H1 (cell line): ENCODE measurements around the gene MAPK8IP3. TPM values are rescaled to one million over a fixed set of nuclear protein-coding genes. Genes with fewer than 3 reads are reported as not detected.

Experiments
- CTCF ChIA-PET: fragments of 300-600 bp; sonication (Branson Sonifier 250); formaldehyde crosslinking; loops from one replicate; lab custom pipeline; 2021; ENCODE audit not compliant: partially characterized antibody; lab: Charles Lee
- POLR2A ChIA-PET: fragments of 300-600 bp; sonication (Branson Sonifier 250); formaldehyde crosslinking; loops from one replicate; lab custom pipeline; 2021; ENCODE audit warnings: inconsistent platforms; ENCODE audit not compliant: partially characterized antibody; lab: Charles Lee
- DNase-seq, 2 experiments: peaks; one replicate each; pipeline versions ENCODE4 v3.0.0 to v3.0.0-alpha.2; 2010 to 2022; ENCODE audit warnings: low spot score in 2 of 2, low read depth in 1 of 2, mixed read lengths in 1 of 2
- FAIRE-seq: peaks from 2 replicates; lab custom pipeline; 2011; peaks lifted over from hg19 to GRCh38; lab: Jason Lieb, UNC
- H2AFZ ChIP-seq: 2 replicates; pipeline ENCODE4 v1.8.1; 2012; ENCODE audit warnings: low read length, inconsistent platforms
- H2AK5ac ChIP-seq: 2 replicates; pipeline ENCODE4 v1.6.1; 2013; ENCODE audit warnings: low read depth, low read length
- H2BK120ac ChIP-seq: replicated peaks from 2 replicates; pipeline ENCODE3; 2013; ENCODE audit warnings: low read depth, low read length, inconsistent platforms
- H2BK12ac ChIP-seq: 2 replicates; pipeline ENCODE4 v1.6.1; 2013; ENCODE audit warnings: low read depth, low read length
- H2BK15ac ChIP-seq: 2 replicates; pipeline ENCODE4 v1.6.1; 2013; ENCODE audit warnings: low read length
- H2BK20ac ChIP-seq: 2 replicates; pipeline ENCODE4 v1.6.1; 2013; ENCODE audit warnings: low read length
- H2BK5ac ChIP-seq: 2 replicates; pipeline ENCODE4 v1.6.1; 2013; ENCODE audit warnings: low read depth, low read length
- H3K14ac ChIP-seq: 2 replicates; pipeline ENCODE4 v1.6.1; 2013; ENCODE audit warnings: inconsistent platforms; ENCODE audit not compliant: insufficient read length
- H3K18ac ChIP-seq: 2 replicates; pipeline ENCODE4 v1.6.1; 2013; ENCODE audit warnings: low read length; ENCODE audit errors: extremely low read depth
- H3K23ac ChIP-seq: 2 replicates; pipeline ENCODE4 v1.6.1; 2013; ENCODE audit warnings: inconsistent platforms; ENCODE audit not compliant: insufficient read length
- H3K23me2 ChIP-seq: 2 replicates; pipeline ENCODE4 v1.6.1; 2013; ENCODE audit warnings: low read depth, low read length
- H3K27ac ChIP-seq: 2 replicates; pipeline ENCODE4 v1.6.1; 2011; ENCODE audit warnings: low read depth, low read length, inconsistent platforms
- H3K27me3 ChIP-seq, 4 experiments: replicated peaks in 1 of 4; 1 replicate in 1 of 4; 2 replicates in 3 of 4; pipeline versions ENCODE4 v1.6.1 to v1.8.1; 2011 to 2013; ENCODE audit warnings: low read length in 3 of 4, mild to moderate bottlenecking in 3 of 4, inconsistent platforms in 2 of 4, mixed read lengths in 2 of 4, moderate library complexity in 1 of 4; ENCODE audit not compliant: control insufficient read depth in 3 of 4, insufficient read depth in 3 of 4; ENCODE audit errors: extremely low read depth in 1 of 4
- H3K36me3 ChIP-seq, 4 experiments: 2 replicates each; pipeline versions ENCODE4 v1.6.1 to v1.8.1; 2011 to 2013; ENCODE audit warnings: mild to moderate bottlenecking in 4 of 4, low read length in 3 of 4, moderate library complexity in 2 of 4, control low read depth in 1 of 4, inconsistent platforms in 1 of 4; ENCODE audit not compliant: insufficient read depth in 4 of 4, control insufficient read depth in 2 of 4
- H3K4ac ChIP-seq: replicated peaks from 2 replicates; pipeline ENCODE3; 2013; ENCODE audit warnings: low read length, low read depth, mixed read lengths, inconsistent platforms; ENCODE audit not compliant: insufficient read length
- H3K4me1 ChIP-seq, 4 experiments: replicated peaks in 1 of 4; 1 replicate in 1 of 4; 2 replicates in 3 of 4; pipeline versions ENCODE4 v1.6.1 to v1.8.1; 2011 to 2013; ENCODE audit warnings: low read length in 3 of 4, inconsistent platforms in 2 of 4, mixed read lengths in 1 of 4; ENCODE audit not compliant: insufficient read depth in 4 of 4, control insufficient read depth in 3 of 4
- H3K4me2 ChIP-seq, 2 experiments: 2 replicates each; pipeline versions ENCODE4 v1.6.1 to v1.8.1; 2011 to 2013; ENCODE audit warnings: low read depth in 2 of 2, low read length in 2 of 2, control low read depth in 1 of 2, inconsistent platforms in 1 of 2, mild to moderate bottlenecking in 1 of 2; ENCODE audit not compliant: insufficient read depth in 1 of 2
- H3K4me3 ChIP-seq, 4 experiments: fragments of 200-600, 300-600 bp in 1 of 4; sonication (generic), shearing (Covaris generic), sonication (Bioruptor Twin) in 1 of 4; 2 replicates each; pipeline versions ENCODE4 v1.5.1 to v1.8.1; 2011 to 2016; ENCODE audit warnings: low read length in 4 of 4, low read depth in 3 of 4, control low read depth in 2 of 4, inconsistent platforms in 2 of 4, mild to moderate bottlenecking in 2 of 4, mixed read lengths in 1 of 4, moderate library complexity in 1 of 4; ENCODE audit not compliant: insufficient read depth in 2 of 4; ENCODE audit errors: extremely low read depth in 1 of 4
- H3K56ac ChIP-seq: replicated peaks from 2 replicates; pipeline ENCODE3; 2013; ENCODE audit warnings: low read depth, mild to moderate bottlenecking, mixed read lengths, low read length, inconsistent platforms; ENCODE audit not compliant: insufficient read length
- H3K79me1 ChIP-seq: 2 replicates; pipeline ENCODE4 v1.6.1; 2013; ENCODE audit warnings: low read depth, low read length, control low read depth
- H3K79me2 ChIP-seq, 2 experiments: 2 replicates each; pipeline versions ENCODE4 v1.6.1 to v1.8.1; 2012 to 2013; ENCODE audit warnings: low read length in 2 of 2, mild to moderate bottlenecking in 2 of 2, inconsistent platforms in 1 of 2; ENCODE audit not compliant: insufficient read depth in 2 of 2, control insufficient read depth in 1 of 2
- H3K9ac ChIP-seq, 4 experiments: replicated peaks in 1 of 4; 1 replicate in 1 of 4; 2 replicates in 3 of 4; pipeline versions ENCODE4 v1.6.1 to v1.8.1; 2011 to 2013; ENCODE audit warnings: low read depth in 3 of 4, low read length in 3 of 4, control low read depth in 2 of 4, mild to moderate bottlenecking in 2 of 4, moderate library complexity in 2 of 4, inconsistent platforms in 1 of 4; ENCODE audit errors: extremely low read depth in 1 of 4
- H3K9me3 ChIP-seq, 2 experiments: 2 replicates each; pipeline versions ENCODE4 v1.6.1 to v1.8.1; 2012 to 2013; ENCODE audit warnings: mild to moderate bottlenecking in 2 of 2, moderate library complexity in 2 of 2, control low read depth in 1 of 2, inconsistent platforms in 1 of 2, low read depth in 1 of 2, low read length in 1 of 2, mixed read lengths in 1 of 2; ENCODE audit not compliant: insufficient read depth in 2 of 2
- H4K20me1 ChIP-seq, 2 experiments: replicated peaks in 1 of 2; 2 replicates each; pipeline versions ENCODE3 to v1.8.1; 2011 to 2013; ENCODE audit warnings: inconsistent platforms in 2 of 2, low read length in 2 of 2, mild to moderate bottlenecking in 1 of 2; ENCODE audit not compliant: insufficient read depth in 2 of 2, control insufficient read depth in 1 of 2
- H4K5ac ChIP-seq: 2 replicates; pipeline ENCODE4 v1.6.1; 2013; ENCODE audit warnings: low read length, low read depth, mixed read lengths, inconsistent platforms; ENCODE audit not compliant: insufficient read length
- H4K8ac ChIP-seq: 2 replicates; pipeline ENCODE4 v1.8.0; 2013; ENCODE audit warnings: mild to moderate bottlenecking, moderate library complexity, low read length, inconsistent platforms; ENCODE audit not compliant: insufficient read depth; ENCODE audit errors: extremely low read depth
- H4K91ac ChIP-seq: replicated peaks from 2 replicates; pipeline ENCODE3; 2013; ENCODE audit warnings: low read length, mixed read lengths, inconsistent platforms; ENCODE audit not compliant: insufficient read length
- ATF2 ChIP-seq: IDR thresholded peaks from 2 replicates; pipeline ENCODE4 v1.6.1; 2012; ENCODE audit warnings: low read length, inconsistent platforms
- BRCA1 ChIP-seq: IDR thresholded peaks from 2 replicates; pipeline ENCODE4 v1.6.1; 2012; ENCODE audit warnings: low read depth, low read length, improper control_type of control experiment
- CHD2 ChIP-seq: IDR thresholded peaks from 2 replicates; pipeline ENCODE4 v1.6.1; 2012; ENCODE audit warnings: low read length, improper control_type of control experiment
- EGR1 ChIP-seq: IDR thresholded peaks from 2 replicates; pipeline ENCODE4 v1.6.1; 2011; ENCODE audit warnings: low read depth, low read length, borderline replicate concordance
- JUND ChIP-seq: IDR thresholded peaks from 2 replicates; pipeline ENCODE4 v1.6.1; 2011; ENCODE audit warnings: mild to moderate bottlenecking, improper control_type of control experiment, low read length
- NANOG ChIP-seq: IDR thresholded peaks from 2 replicates; pipeline ENCODE4 v1.6.1; 2011; ENCODE audit warnings: low read length, low read depth, mild to moderate bottlenecking, inconsistent platforms; ENCODE audit not compliant: insufficient read depth, poor library complexity, severe bottlenecking
- RAD21 ChIP-seq, 2 experiments: IDR thresholded peaks in 1 of 2; conservative IDR thresholded peaks in 1 of 2; 2 replicates each; pipeline ENCODE4 v1.6.1; 2011; ENCODE audit warnings: low read depth in 2 of 2, low read length in 2 of 2, improper control_type of control experiment in 1 of 2, inconsistent platforms in 1 of 2, mild to moderate bottlenecking in 1 of 2, moderate library complexity in 1 of 2
- SIX5 ChIP-seq: IDR thresholded peaks from 2 replicates; pipeline ENCODE4 v1.6.1; 2011; ENCODE audit warnings: mild to moderate bottlenecking, low read depth, low read length
- TAF7 ChIP-seq: optimal IDR thresholded peaks from 2 replicates; pipeline ENCODE3; 2011; ENCODE audit warnings: low read depth, mild to moderate bottlenecking, inconsistent platforms, low read length, moderate library complexity, borderline replicate concordance
- TCF12 ChIP-seq: IDR thresholded peaks from 2 replicates; pipeline ENCODE4 v1.6.1; 2011; ENCODE audit warnings: low read depth, mild to moderate bottlenecking, low read length
- TEAD4 ChIP-seq: IDR thresholded peaks from 2 replicates; pipeline ENCODE4 v1.6.1; 2012; ENCODE audit warnings: low read depth, low read length, inconsistent platforms, mixed read lengths
- WGBS, 2 experiments: shearing (Covaris generic) in 1 of 2; methylation state at CpG; one replicate each; pipeline versions ENCODE4 v1.1.6 to v1.1.7; 2013 to 2015; ENCODE audit warnings: low lambda C conversion rate in 2 of 2, mixed read lengths in 2 of 2, inconsistent platforms in 1 of 2, low coverage in 1 of 2, missing lambda C conversion rate in 1 of 2; ENCODE audit not compliant: insufficient replicate concordance in 2 of 2, insufficient coverage in 1 of 2, insufficient read length in 1 of 2; ENCODE audit errors: extremely low coverage in 1 of 2, missing lambda C conversion rate in 1 of 2; 5-methylcytosine and 5-hydroxymethylcytosine counted together
- polyA plus RNA-seq, 7 experiments: library from polyadenylated mRNA; depleted of rRNA in 3 of 7; stranded (reverse) in 5 of 7; unstranded in 2 of 7; fragments of >200 nt in 5 of 7; fragments of 200-250 nt in 2 of 7; gene quantifications; 1 replicate in 5 of 7; 2 replicates in 1 of 7; 4 replicates in 1 of 7; pipeline versions ENCODE4 v1.2.1 to v1.2.3, GENCODE V29; 2011 to 2013; ENCODE audit warnings: missing spikeins in 2 of 7, mixed read lengths in 2 of 7
- total RNA-seq: library from RNA; stranded (reverse); fragmentation: NEBNext Ultra II Directional; extraction: Animal tissue kit (Norgen Biotek cat#: 25700); gene quantifications from 2 replicates; pipeline ENCODE4 v1.2.1, GENCODE V29; 2021
- TF ChIP-seq, protein P1 (sequence below): IDR thresholded peaks from 2 replicates; pipeline ENCODE4 v1.6.1; 2012; ENCODE audit warnings: inconsistent platforms

The MAPK8IP3 gene
- total and polyA plus RNA-seq, 2 of the 8 experiments (the other 6 are each of a cell fraction or from before 2014, with no cell fraction given): 16.9 to 43.4 TPM

GRCh38 chr16:1677339-1677738, 28.7 kb upstream of the MAPK8IP3 start:
- 82% methylated on average over 18 of the region's 18 CpGs; no CpG with 5 or more reads in 1 of the 2 experiments for WGBS, 2 experiments
- no peak overlapping the region for H3K9ac ChIP-seq
- H2BK12ac ChIP-seq: no peak overlapping the region
- H2AFZ ChIP-seq: no peak overlapping the region
- H3K23ac ChIP-seq: no peak overlapping the region
- no peak overlapping the region for H2BK120ac ChIP-seq
- no peak overlapping the region for H3K4ac ChIP-seq
- H4K8ac ChIP-seq: no peak overlapping the region; the same call in 1 of the 2 replicates
- peaks cover 0 to 10% (median 2%) of the 10 kb centered on the region in 4 experiments; a peak in 4 of 7 replicates for H3K4me1 ChIP-seq
- ChIA-PET CTCF (interaction anchor here (1.0 to 1.8 kb wide), 6 partner anchors 12 to 81 kb away, joined by 3 to 7 read pairs (median 4); no protein-coding TSS in a partner anchor), POLR2A (interaction anchor here (1.0 to 4.0 kb wide), 15 partner anchors 11 to 184 kb away, joined by 3 to 34 read pairs (median 5); partner anchors contain the start of genes EME2, FAHD1, MAPK8IP3 and MRPS34)
- H4K20me1 ChIP-seq: peaks cover 7 to 26% of the 10 kb centered on the region in 2 experiments
- no peak overlapping the region for H3K27ac ChIP-seq
- no peak overlapping the region for H3K56ac ChIP-seq
- peaks cover 8% of the 10 kb centered on the region for H3K23me2 ChIP-seq
- H3K27me3 ChIP-seq: no peaks in the 10 kb centered on the region
- no peak overlapping the region for H2BK5ac ChIP-seq
- H2BK20ac ChIP-seq: no peak overlapping the region
- H4K91ac ChIP-seq: no peak overlapping the region
- no peak for DNase-seq
- H4K5ac ChIP-seq: no peak overlapping the region
- peaks cover 34 to 41% of the 10 kb centered on the region in 2 experiments for H3K79me2 ChIP-seq
- H3K79me1 ChIP-seq: peaks cover 11% of the 10 kb centered on the region
- H3K9me3 ChIP-seq: no peaks in the 10 kb centered on the region
- peak overlapping the region; percentile 18 to 54 for H3K4me2 ChIP-seq
- H2AK5ac ChIP-seq: no peak overlapping the region
- peaks cover under 1 to 28% (median 16%) of the 10 kb centered on the region in 4 experiments; a peak in 6 of 8 replicates for H3K36me3 ChIP-seq
- no peak for FAIRE-seq
- H2BK15ac ChIP-seq: no peak overlapping the region
- peak overlapping the region in 1 of 4 experiments; percentile 99; a peak in 2 of 8 replicates for H3K4me3 ChIP-seq
- no peak overlapping the region for H3K18ac ChIP-seq
- H3K14ac ChIP-seq: no peak overlapping the region
- no peak for TF ChIP-seq NANOG
- TF ChIP-seq, protein P1, sequence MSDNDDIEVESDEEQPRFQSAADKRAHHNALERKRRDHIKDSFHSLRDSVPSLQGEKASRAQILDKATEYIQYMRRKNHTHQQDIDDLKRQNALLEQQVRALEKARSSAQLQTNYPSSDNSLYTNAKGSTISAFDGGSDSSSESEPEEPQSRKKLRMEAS: no peak
- TF ChIP-seq BRCA1: no peak
- no peak for TF ChIP-seq CHD2
- no peak for TF ChIP-seq TCF12
- no peak for TF ChIP-seq SIX5
- no peak for TF ChIP-seq JUND
- TF ChIP-seq RAD21 (IDR thresholded peaks at IDR 0.05 in 1 of 2, conservative IDR thresholded peaks at IDR 0.05 in 1 of 2; ENCODE audit: low read depth in 2 of 2, low read length in 2 of 2): no peak
- no peak for TF ChIP-seq TEAD4
- TF ChIP-seq TAF7: no peak
- TF ChIP-seq ATF2: no peak
- no peak for TF ChIP-seq EGR1
